Activated naive CD8-positive, alpha-beta T cell treated with anti-CD3 and anti-CD28 coated beads, Interleukin-2, amount 10 ng/mL, durations not matched to agents 7 days and 5 days (primary cell): ENCODE measurements around the gene IGIP. TPM values are rescaled to one million over a fixed set of nuclear protein-coding genes. Genes with fewer than 3 reads are reported as not detected.

Experiments used
- total RNA-seq, 2 experiments: library from RNA; stranded (reverse); gene quantifications; one replicate each; pipeline ENCODE4 v1.2.3, GENCODE V29; 2021

Gene IGIP
- total RNA-seq, 2 experiments from 2014 or later: 6.9 to 7.3 TPM

Other genes starting within 250 kb of the IGIP start
- under 1 TPM in 1 of 2 experiments, not detected in 1; 0.08 TPM for gene NRG2, start 82.6 kb upstream of the IGIP start, total RNA-seq
- 10 to 100 TPM; 19.8 TPM for gene PURA, start 11.8 kb upstream of the IGIP start, total RNA-seq
- 10 to 100 TPM; 12.1 to 13.5 TPM for gene CYSTM1, start 49.3 kb downstream of the IGIP start, total RNA-seq
- 10 to 100 TPM; 47.7 to 48.3 TPM for gene PFDN1, start 177.2 kb downstream of the IGIP start, total RNA-seq
- gene HBEGF, start 220.7 kb downstream of the IGIP start, total RNA-seq: 10 to 100 TPM; 12.8 TPM
- under 1 TPM; 0.17 to 0.31 TPM for gene SLC4A9, start 234.3 kb downstream of the IGIP start, total RNA-seq